ENCODE results near the gene KCNE3.

Gene KCNE3

DNA sequence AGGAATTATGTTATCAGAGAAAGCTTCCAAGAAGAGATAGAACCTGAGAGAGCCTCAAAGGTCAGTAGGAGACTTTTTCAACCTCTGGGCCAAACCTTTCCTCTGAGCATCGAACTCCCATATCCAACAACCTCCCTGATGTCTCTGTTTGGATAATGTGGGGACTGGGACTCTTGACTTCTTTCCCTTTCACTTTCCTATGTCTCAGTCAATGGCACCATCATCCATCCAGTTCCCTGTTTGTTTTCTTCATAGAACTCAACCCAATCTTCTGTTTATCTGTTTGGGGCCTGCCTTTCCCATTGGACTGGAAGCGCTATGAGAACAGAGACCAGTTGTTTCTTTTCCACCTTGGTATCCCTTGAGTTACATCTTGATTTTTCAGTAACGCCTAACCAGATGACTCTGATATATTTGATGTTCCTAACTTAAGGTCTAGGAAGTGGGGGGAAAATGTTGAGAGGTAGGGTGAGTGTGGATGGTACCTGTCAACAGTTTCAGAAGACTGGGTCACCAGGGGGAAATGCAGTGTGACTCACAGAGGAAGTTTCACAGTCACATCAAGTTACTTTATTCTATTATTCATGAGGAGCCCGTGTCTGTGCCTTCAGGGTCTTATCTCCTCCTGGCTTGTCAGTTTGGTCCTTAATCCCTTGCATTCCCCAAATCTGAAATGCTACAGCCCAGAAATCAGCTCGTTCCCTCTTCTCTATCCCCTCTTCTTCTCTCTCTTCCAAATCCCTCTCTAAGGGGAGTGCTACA is 4.5 kb upstream of the KCNE3 start:
- TF ChIP-seq, protein P1, sequence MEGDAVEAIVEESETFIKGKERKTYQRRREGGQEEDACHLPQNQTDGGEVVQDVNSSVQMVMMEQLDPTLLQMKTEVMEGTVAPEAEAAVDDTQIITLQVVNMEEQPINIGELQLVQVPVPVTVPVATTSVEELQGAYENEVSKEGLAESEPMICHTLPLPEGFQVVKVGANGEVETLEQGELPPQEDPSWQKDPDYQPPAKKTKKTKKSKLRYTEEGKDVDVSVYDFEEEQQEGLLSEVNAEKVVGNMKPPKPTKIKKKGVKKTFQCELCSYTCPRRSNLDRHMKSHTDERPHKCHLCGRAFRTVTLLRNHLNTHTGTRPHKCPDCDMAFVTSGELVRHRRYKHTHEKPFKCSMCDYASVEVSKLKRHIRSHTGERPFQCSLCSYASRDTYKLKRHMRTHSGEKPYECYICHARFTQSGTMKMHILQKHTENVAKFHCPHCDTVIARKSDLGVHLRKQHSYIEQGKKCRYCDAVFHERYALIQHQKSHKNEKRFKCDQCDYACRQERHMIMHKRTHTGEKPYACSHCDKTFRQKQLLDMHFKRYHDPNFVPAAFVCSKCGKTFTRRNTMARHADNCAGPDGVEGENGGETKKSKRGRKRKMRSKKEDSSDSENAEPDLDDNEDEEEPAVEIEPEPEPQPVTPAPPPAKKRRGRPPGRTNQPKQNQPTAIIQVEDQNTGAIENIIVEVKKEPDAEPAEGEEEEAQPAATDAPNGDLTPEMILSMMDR (conservative IDR thresholded peaks at IDR 0.05), result no peak
- TF ChIP-seq ZFX (IDR thresholded peaks at IDR 0.05), result no peak
- no peak overlapping the region for H3K27ac ChIP-seq

GRCh38 chr11:74471037-74471436 is 3.7 kb upstream of the KCNE3 start:
- no peak overlapping the region for H3K27ac ChIP-seq
- TF ChIP-seq ZFX (IDR thresholded peaks at IDR 0.05), result no peak
- TF ChIP-seq, protein P1 (conservative IDR thresholded peaks at IDR 0.05), result no peak

GRCh38 chr11:74470526-74470925 is 3.2 kb upstream of the KCNE3 start:
- H3K27ac ChIP-seq, result no peak overlapping the region
- no peak for TF ChIP-seq ZFX (IDR thresholded peaks at IDR 0.05)

GRCh38 chr11:74468936-74469335 is 1.6 kb upstream of the KCNE3 start:
- no peak for TF ChIP-seq ZFX (IDR thresholded peaks at IDR 0.05)
- TF ChIP-seq, protein P1 (conservative IDR thresholded peaks at IDR 0.05), result no peak
- no peak overlapping the region for H3K27ac ChIP-seq

DNA sequence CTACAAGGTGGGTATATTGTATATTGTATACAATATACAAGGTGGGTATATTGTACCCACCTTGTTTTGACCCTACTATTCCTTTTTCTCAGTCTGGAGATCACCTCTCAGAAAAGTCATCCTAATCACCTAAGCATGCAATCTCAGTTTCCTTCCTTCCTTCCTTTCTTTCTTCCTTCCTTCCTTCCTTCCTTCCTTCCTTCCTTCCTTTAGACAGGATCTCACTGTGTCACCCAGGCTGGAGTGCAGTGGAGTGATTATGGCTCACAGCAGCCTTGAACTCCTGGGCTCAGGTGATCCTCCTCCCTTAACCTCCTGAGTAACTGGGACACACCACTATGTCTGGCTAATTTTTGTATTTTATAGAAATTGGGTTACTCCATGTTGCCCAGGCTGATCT is 1.2 kb upstream of the KCNE3 start:
- no peak overlapping the region for H3K27ac ChIP-seq
- TF ChIP-seq ZFX (IDR thresholded peaks at IDR 0.05), result no peak
- TF ChIP-seq, protein P1 (conservative IDR thresholded peaks at IDR 0.05), result no peak

GRCh38 chr11:74468058-74468457 is 709 bp upstream of the KCNE3 start:
- TF ChIP-seq, protein P1 (conservative IDR thresholded peaks at IDR 0.05), result no peak
- TF ChIP-seq ZFX (IDR thresholded peaks at IDR 0.05), result no peak
- no peak overlapping the region for H3K27ac ChIP-seq

DNA sequence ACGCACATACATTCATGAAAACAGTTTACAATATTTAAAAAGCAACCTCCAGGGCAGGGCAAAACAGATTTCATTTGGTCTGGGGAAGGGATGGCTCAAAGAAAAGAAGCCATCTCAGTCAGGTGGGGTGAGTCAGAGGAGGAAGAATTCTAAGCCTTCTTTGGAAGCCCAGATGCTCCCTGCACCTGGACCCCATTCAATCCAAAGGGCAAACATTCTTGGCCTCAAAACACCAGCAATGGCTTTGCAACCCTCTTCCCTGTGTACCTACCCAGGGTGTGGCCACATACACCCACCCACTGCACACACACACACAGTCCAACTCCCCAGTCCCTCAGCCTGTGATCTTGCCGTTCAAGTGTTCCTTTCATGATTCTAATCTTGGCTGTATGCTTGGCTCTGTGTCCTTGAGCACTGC is 2.0 kb downstream of the KCNE3 start:
- TF ChIP-seq, protein P1 (conservative IDR thresholded peaks at IDR 0.05), result no peak
- no peak for TF ChIP-seq ZFX (IDR thresholded peaks at IDR 0.05)
- H3K27ac ChIP-seq, result no peak overlapping the region

- no peak overlapping the region for H3K27ac ChIP-seq
- no peak for TF ChIP-seq ZFX (IDR thresholded peaks at IDR 0.05)
- TF ChIP-seq, protein P1 (conservative IDR thresholded peaks at IDR 0.05), result no peak
Measured at GRCh38 chr11:74464746-74465145, 2.6 kb downstream of the KCNE3 start.

Measured in C4-2B (cell line).